Natural killer cell (primary cell): ENCODE results near the gene ARHGAP26. TPM values are rescaled to one million over a fixed set of nuclear protein-coding genes. Genes with fewer than 3 reads are reported as not detected.

Source experiments
- ATAC-seq, 3 donors: fragments of 150-1000 bp in 2 of 3; fragments of 200-7000 bp in 1 of 3; cut with Tn5 transposase; 1 replicate in 1 of 3; 2 replicates in 2 of 3; pipeline ENCODE4 v1.10.0; 2021; ENCODE audit warnings: mild to moderate bottlenecking in 2 of 3, moderate library complexity in 2 of 3
- DNase-seq, 2 donors: peaks; one replicate each; pipeline versions ENCODE4 v3.0.0 to v3.0.0-alpha.2; 2013 to 2021; ENCODE audit warnings: mixed read lengths in 1 of 2
- H3K27ac ChIP-seq: one replicate; pipeline ENCODE4 v1.5.1; 2013; ENCODE audit warnings: mild to moderate bottlenecking, low read length
- H3K27me3 ChIP-seq: one replicate; pipeline ENCODE4 v1.6.1; 2013; ENCODE audit warnings: low read length; ENCODE audit not compliant: control insufficient read depth, insufficient read depth
- H3K36me3 ChIP-seq: one replicate; pipeline ENCODE4 v1.6.1; 2013; ENCODE audit warnings: low read length; ENCODE audit not compliant: control insufficient read depth, insufficient read depth
- H3K4me1 ChIP-seq: one replicate; pipeline ENCODE4 v1.6.1; 2013; ENCODE audit warnings: low read length; ENCODE audit not compliant: control insufficient read depth, insufficient read depth
- H3K4me3 ChIP-seq: one replicate; pipeline ENCODE4 v1.5.1; 2013; ENCODE audit warnings: low read length
- H3K9me3 ChIP-seq: one replicate; pipeline ENCODE4 v1.6.1; 2013; ENCODE audit warnings: low read length; ENCODE audit not compliant: control insufficient read depth, insufficient read depth
- H3K27ac Mint-ChIP-seq, 2 donors: one replicate each; pipeline ENCODE4 v1.8.0; 2022; ENCODE audit warnings: mild to moderate bottlenecking in 2 of 2, mixed read lengths in 2 of 2, moderate library complexity in 1 of 2
- H3K27me3 Mint-ChIP-seq, 2 donors: one replicate each; pipeline ENCODE4 v1.8.0; 2022; ENCODE audit warnings: low read depth in 2 of 2, mixed read lengths in 2 of 2
- H3K36me3 Mint-ChIP-seq: one replicate; pipeline ENCODE4 v1.8.0; 2022; ENCODE audit warnings: mixed read lengths
- H3K4me1 Mint-ChIP-seq, 2 donors: one replicate each; pipeline ENCODE4 v1.8.0; 2022; ENCODE audit warnings: mixed read lengths in 2 of 2
- H3K4me3 Mint-ChIP-seq: one replicate; pipeline ENCODE4 v1.8.0; 2022; ENCODE audit warnings: mild to moderate bottlenecking, moderate library complexity, mixed read lengths
- H3K9me3 Mint-ChIP-seq, 2 donors: one replicate each; pipeline ENCODE4 v1.8.0; 2022; ENCODE audit warnings: mixed read lengths in 2 of 2
- CTCF ChIP-seq: fragments of 200-600 bp; IDR thresholded peaks from one replicate; pipeline ENCODE4 v1.8.0; 2022; ENCODE audit warnings: antibody characterized with exemption
- WGBS: methylation state at CpG from one replicate; pipeline ENCODE4 v1.1.7; 2013; ENCODE audit warnings: missing lambda C conversion rate; ENCODE audit not compliant: insufficient coverage; 5-methylcytosine and 5-hydroxymethylcytosine counted together
- intact Hi-C: fragments of 100-400 bp; cut with micrococcal nuclease; formaldehyde crosslinking; loops from one replicate; pipeline ENCODE4 v1.14.2; 2022
- total RNA-seq, 4 donors: library from RNA; stranded (reverse); fragments of 120-200 nt in 1 of 4; gene quantifications; one replicate each; pipeline versions ENCODE4 v1.2.3 to v1.2.4, GENCODE V29; 2013 to 2022

ARHGAP26 gene
- total RNA-seq, 3 donors from 2014 or later (not counting 1 experiment from before 2014, with no cell fraction given): 153 to 159 (median 158) TPM

- H3K27me3 Mint-ChIP-seq: no peaks in the 10 kb centered on the region
- peaks cover 15% of the 10 kb centered on the region for H3K36me3 Mint-ChIP-seq
- H3K27ac Mint-ChIP-seq: no peak overlapping the region
- H3K4me1 ChIP-seq: peaks cover 4% of the 10 kb centered on the region
- H3K27me3 ChIP-seq: no peaks in the 10 kb centered on the region
- H3K4me3 ChIP-seq: no peak overlapping the region
- WGBS: 86% methylated on average over 2 of the region's 3 CpGs
- no peak for DNase-seq
- H3K27ac ChIP-seq: no peak overlapping the region
- no peak for TF ChIP-seq CTCF
- peaks cover 9% of the 10 kb centered on the region for H3K36me3 ChIP-seq
- H3K9me3 Mint-ChIP-seq: no peaks in the 10 kb centered on the region
- no peak overlapping the region for H3K4me3 Mint-ChIP-seq
- no peaks in the 10 kb centered on the region for H3K9me3 ChIP-seq
- intact Hi-C loops: no loop called here
- peaks cover 43 to 73% of the 10 kb centered on the region in 2 donors for H3K4me1 Mint-ChIP-seq
- ATAC-seq: peak in 1 of 3 donors; percentile 67
Observed at GRCh38 chr5:143124593-143124992, 354.4 kb downstream of the ARHGAP26 start.

- Histone ChIP-seq H3K9me3 (no peaks in the 10 kb centered on the region), H3K4me3 (no peak overlapping the region), H3K27ac (no peak overlapping the region), H3K36me3 (peaks cover 9% of the 10 kb centered on the region), H3K27me3 (no peaks in the 10 kb centered on the region), H3K4me1 (no peaks in the 10 kb centered on the region)
- no peak overlapping the region for H3K4me3 Mint-ChIP-seq
- no peak for ATAC-seq
- H3K27me3 Mint-ChIP-seq: no peaks in the 10 kb centered on the region
- H3K36me3 Mint-ChIP-seq: peaks cover 14% of the 10 kb centered on the region
- WGBS: 100% methylated on average over 1 of the region's 3 CpGs
- intact Hi-C loops: no loop called here
- no peaks in the 10 kb centered on the region for H3K9me3 Mint-ChIP-seq
- DNase-seq: no peak
- no peak overlapping the region for H3K27ac Mint-ChIP-seq
- TF ChIP-seq CTCF: no peak
- peaks cover 40 to 67% of the 10 kb centered on the region in 2 donors for H3K4me1 Mint-ChIP-seq
Observed at GRCh38 chr5:143126174-143127019, 356.2 kb downstream of the ARHGAP26 start.

GRCh38 chr5:143128412-143129071, 358.4 kb downstream of the ARHGAP26 start:
- no peak overlapping the region for H3K4me3 Mint-ChIP-seq
- Histone ChIP-seq H3K9me3 (no peaks in the 10 kb centered on the region), H3K27me3 (no peaks in the 10 kb centered on the region), H3K4me1 (no peaks in the 10 kb centered on the region), H3K36me3 (peaks cover 7% of the 10 kb centered on the region), H3K27ac (no peak overlapping the region), H3K4me3 (no peak overlapping the region)
- no peak for DNase-seq
- no peaks in the 10 kb centered on the region for H3K9me3 Mint-ChIP-seq
- H3K27me3 Mint-ChIP-seq: no peaks in the 10 kb centered on the region
- H3K36me3 Mint-ChIP-seq: no peaks in the 10 kb centered on the region
- intact Hi-C loops: no loop called here
- no peak for ATAC-seq
- no peak for TF ChIP-seq CTCF
- no peak overlapping the region for H3K27ac Mint-ChIP-seq
- 94% methylated on average over 7 of the region's 7 CpGs for WGBS
- H3K4me1 Mint-ChIP-seq: peaks cover 36 to 62% of the 10 kb centered on the region in 2 donors
